GM21529 (cell line): ENCODE results near the gene METTL26.
A peak's percentile ranks its signal among the peaks of the same experiment; 100 is the strongest.

Experiments used
- ATAC-seq: cut with Tn5 transposase; IDR thresholded peaks from one replicate; pipeline ENCODE4 v1.9.1; 2021; ENCODE audit not compliant: unreplicated experiment

Gene METTL26

GRCh38 chr16:636206-637080 lies at the start of gene METTL26:
TSS of gene METTL26 (minus strand) at chr16:636305. CDS start at chr16:636290, 15 bp downstream.
- peak; percentile 72 for ATAC-seq

DNA sequence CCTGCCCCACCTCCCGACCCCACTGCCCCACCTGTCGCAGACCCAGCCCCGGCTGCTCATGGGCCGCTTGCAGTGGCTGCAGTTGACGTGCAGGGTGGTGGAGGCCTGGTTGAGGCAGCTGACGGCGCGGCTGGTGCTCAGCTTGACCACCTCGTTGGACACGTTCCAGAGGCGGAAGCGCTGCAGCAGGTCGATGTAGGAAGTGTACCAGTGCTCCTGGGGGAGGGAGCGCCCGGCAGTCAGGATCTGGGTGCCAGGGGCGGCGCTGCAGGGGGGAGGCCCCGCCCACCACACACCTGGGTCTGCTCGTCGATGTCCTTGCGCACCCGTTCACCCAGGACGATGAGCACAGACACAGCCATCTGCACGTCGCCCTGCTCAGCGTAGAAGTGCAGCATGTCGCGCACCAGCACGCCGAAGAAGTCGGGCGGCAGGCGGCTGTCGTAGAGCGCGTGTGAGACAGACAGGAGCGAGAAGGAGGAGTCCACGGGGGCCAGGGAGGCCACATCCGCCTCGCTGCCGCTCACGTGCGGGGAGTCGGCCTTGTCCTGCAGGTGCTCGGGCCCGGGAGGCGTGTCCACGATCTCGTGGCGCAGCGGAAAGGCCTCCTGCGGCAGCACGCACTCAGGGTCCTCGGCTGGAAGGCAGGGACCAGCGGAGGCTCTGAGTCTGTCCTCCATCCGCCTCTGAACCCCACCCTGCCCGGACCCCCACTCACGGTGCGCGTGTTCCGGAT lies 49.0 kb upstream of the METTL26 start:
- no peak for ATAC-seq

DNA sequence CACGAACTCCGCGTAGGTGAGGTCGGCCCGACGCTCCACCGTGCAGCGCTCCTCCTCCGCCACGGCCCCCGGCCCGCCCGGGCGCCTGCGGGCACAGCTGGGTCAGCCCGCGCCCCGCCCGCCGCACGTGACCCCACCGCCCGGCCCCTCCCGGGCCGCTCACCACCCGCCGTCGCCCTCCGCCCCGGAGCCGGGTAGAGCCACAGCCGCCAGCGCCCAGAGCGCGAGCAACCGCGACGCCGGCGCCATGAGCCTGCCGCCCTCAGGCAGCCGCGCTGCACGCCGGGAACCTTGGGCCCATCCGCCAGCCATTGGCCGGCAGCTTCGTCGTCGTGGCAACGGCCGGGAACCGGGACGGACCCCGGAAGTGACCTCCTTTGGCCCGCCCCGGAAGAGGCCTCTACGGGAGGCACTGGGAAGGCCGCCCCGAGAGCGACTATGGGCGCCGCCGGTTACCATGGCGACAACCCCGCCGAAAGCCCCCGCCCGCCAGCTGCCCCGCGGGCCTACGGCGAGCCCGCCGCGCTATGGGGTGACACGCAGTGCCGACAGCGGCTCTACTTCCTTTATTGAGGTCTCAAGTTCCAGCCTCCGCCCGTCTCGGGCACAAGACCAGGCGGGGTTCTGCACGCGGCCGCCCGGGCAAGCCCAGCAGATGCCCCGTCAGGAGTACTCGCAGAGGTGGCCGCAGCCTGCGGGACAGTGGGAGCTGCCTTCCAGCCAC lies 48.1 kb upstream of the METTL26 start, which contains the start of gene JMJD8:
JMJD8 (minus strand) TSS at position 264 of the 724 bp plus-strand sequence; CDS start at position 249, 15 bp downstream.
- peak; percentile 63 for ATAC-seq

DNA sequence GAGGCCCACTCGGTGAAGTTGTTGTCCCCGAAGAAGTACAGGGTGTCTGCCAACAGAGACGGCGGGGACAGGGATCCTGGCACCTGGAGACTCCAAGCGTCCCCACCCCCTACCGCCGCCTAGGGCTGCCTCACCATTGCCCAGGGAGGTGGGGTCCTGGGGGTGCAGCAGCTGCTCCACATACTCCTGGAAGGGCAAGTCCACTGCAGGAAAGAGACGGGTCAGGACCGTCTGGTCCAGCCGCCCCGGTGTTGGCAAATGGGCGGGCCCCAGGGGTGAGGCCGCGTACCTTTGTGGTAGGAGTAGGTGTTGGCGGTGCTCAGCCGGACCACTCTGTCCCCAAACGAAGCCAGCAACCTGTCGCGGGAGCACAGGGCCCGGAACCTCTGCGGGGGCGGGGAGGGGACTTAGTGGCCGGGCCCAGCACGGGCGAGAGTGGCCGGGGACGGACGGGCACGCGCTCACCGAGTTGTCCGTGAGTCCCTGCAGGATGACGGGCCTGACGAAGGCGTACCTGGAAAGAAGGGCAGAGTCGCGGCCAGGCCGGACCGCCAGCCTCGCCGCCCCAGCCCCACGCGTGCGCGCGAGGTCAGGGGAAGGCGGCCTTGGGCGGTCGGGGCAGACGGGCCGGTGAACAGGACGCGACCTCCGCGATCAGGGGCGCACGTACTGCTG lies 47.4 kb upstream of the METTL26 start:
- no peak for ATAC-seq

GRCh38 chr16:682493-683395 lies 46.6 kb upstream of the METTL26 start:
- no peak for ATAC-seq

DNA sequence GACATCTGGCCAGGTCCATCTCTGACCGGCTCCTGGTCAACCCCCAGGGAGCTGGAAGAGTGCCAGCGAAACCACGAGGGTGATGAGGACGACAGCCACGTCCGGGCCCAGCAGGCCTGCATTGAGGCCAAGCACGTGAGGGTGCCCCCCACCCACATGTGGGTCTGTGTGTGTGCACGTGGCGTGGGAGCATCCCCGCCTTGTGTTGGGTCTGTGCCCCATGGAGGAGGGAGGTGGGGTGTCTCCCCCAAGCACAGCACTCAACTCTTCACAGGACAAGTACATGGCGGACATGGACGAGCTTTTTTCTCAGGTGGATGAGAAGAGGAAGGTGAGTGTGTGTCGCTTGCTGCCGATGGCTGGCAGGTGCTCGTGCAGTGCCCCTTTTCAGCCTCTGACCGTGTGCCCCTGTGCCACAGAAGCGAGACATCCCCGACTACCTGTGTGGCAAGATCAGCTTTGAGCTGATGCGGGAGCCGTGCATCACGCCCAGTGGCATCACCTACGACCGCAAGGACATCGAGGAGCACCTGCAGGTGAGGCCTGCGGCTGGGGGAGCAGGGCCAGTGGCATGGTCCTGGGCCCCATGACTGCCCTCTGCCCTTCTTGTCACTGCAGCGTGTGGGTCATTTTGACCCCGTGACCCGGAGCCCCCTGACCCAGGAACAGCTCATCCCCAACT lies 45.8 kb upstream of the METTL26 start:
- no peak for ATAC-seq

DNA sequence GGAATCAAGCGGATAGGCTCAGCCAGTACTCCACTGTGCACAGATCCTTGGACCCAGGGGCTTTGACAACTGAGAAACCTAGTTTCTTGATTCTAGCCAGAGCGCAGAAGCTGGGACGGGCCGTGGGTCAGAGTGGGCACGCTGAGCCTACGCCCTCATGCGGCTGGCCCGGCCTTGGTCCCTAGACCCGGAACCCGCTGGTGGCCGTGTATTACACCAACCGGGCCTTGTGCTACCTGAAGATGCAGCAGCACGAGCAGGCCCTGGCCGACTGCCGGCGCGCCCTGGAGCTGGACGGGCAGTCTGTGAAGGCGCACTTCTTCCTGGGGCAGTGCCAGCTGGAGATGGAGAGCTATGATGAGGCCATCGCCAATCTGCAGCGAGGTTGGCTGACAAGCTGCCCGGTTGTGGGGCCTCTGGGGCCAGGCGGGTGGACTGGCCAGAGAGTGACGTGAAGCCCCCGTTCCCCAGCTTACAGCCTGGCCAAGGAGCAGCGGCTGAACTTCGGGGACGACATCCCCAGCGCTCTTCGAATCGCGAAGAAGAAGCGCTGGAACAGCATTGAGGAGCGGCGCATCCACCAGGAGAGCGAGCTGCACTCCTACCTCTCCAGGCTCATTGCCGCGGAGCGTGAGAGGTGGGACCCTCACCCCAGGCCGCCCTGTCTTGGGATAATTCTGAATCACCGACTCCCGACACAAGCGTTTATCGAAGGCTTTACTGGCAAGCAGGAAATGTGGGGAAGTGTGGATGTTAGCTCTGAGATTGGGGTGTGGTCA lies 45.1 kb upstream of the METTL26 start:
- no peak for ATAC-seq

DNA sequence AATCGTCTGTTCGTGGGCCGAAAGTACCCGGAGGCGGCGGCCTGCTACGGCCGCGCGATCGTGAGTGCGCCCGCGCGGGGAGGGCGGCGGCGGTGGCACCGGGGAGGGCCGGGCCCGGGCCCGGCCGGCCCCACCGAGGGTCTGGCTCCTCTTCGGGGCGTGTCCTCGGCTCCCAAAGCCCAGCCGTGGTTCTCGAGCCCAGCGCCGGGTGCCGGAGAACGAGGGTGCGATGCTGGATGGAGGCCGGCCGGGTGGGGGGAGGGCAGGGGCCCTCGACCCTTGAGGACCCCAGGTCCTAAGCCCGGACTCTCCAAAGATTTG lies 44.5 kb upstream of the METTL26 start:
- no peak for ATAC-seq

- peak; percentile 33 for ATAC-seq
Measured at GRCh38 chr16:679814-680624, 43.9 kb upstream of the METTL26 start, which contains the start of gene STUB1. TSS of gene STUB1 (plus strand) at chr16:680410. CDS start at chr16:680526, 116 bp downstream.

GRCh38 chr16:678858-679813 lies 43.0 kb upstream of the METTL26 start:
- ATAC-seq: no peak

GRCh38 chr16:678209-678857 lies 42.2 kb upstream of the METTL26 start:
- ATAC-seq: no peak

GRCh38 chr16:677316-678190 lies 41.4 kb upstream of the METTL26 start:
- ATAC-seq: no peak

- ATAC-seq: no peak
Measured at GRCh38 chr16:676913-677312, 40.8 kb upstream of the METTL26 start.

- ATAC-seq: no peak
Measured at GRCh38 chr16:676565-676902, 40.4 kb upstream of the METTL26 start.

GRCh38 chr16:675884-676564 lies 39.9 kb upstream of the METTL26 start:
- no peak for ATAC-seq
